ENCODE results near the gene C1orf159. TPM values are rescaled to one million over a fixed set of nuclear protein-coding genes. Genes with fewer than 3 reads are reported as not detected.

C1orf159 gene
- total RNA-seq, 2 donors from 2014 or later: 18.9 to 36.0 TPM

DNA sequence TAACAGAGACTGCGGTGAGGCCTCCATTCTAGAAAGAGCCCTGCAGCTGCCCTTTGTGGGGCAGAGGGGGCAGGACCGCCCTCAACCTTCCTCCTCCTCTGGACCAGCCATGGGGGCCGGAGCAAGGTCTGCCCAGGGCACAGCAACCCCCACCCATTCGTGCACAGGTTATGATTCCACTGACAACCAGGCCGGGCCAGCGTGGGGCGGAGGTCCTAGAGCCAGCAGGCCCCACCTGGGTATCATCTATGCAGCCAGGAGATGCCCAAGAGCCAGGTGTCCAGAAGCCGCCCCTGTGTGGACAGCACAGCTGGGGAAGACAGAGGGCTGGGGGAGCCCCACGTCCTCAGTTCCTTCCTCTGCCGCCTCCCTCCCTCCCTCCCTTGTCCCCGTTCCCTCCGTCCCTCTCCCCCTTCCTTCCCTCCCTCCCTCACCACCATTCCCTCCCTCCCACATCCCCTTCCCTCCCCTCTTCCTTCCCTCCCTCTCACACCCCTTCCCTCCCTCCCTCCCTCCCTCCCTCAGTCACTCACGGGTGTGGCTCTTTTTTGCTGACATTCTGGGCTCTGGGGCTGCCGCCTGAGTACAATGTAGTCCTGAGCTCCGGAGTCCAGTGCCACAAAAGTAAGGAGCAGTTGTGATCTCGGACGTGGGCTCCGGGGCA is 54.1 kb downstream of the C1orf159 start:
- Histone ChIP-seq H3K4me3 (no peak overlapping the region), H3K9ac (ENCODE audit: low read depth in 2 of 2, low read length in 2 of 2) (no peak overlapping the region), H3K36me3 (no peaks in the 10 kb centered on the region), H3K9me3 (no peaks in the 10 kb centered on the region), H3K27me3 (peaks cover 57% of the 10 kb centered on the region), H3K27ac (no peak overlapping the region), H3K4me1 (peaks cover 20% of the 10 kb centered on the region)
- no peak for DNase-seq
- intact Hi-C loops (cut with DNase I): loop anchor here (5.0 kb wide), 1 partner anchor 80 kb away; the partner anchor contains the start of gene PERM1
- TF ChIP-seq, protein P1, sequence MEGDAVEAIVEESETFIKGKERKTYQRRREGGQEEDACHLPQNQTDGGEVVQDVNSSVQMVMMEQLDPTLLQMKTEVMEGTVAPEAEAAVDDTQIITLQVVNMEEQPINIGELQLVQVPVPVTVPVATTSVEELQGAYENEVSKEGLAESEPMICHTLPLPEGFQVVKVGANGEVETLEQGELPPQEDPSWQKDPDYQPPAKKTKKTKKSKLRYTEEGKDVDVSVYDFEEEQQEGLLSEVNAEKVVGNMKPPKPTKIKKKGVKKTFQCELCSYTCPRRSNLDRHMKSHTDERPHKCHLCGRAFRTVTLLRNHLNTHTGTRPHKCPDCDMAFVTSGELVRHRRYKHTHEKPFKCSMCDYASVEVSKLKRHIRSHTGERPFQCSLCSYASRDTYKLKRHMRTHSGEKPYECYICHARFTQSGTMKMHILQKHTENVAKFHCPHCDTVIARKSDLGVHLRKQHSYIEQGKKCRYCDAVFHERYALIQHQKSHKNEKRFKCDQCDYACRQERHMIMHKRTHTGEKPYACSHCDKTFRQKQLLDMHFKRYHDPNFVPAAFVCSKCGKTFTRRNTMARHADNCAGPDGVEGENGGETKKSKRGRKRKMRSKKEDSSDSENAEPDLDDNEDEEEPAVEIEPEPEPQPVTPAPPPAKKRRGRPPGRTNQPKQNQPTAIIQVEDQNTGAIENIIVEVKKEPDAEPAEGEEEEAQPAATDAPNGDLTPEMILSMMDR (IDR thresholded peaks at IDR 0.05): no peak

DNA sequence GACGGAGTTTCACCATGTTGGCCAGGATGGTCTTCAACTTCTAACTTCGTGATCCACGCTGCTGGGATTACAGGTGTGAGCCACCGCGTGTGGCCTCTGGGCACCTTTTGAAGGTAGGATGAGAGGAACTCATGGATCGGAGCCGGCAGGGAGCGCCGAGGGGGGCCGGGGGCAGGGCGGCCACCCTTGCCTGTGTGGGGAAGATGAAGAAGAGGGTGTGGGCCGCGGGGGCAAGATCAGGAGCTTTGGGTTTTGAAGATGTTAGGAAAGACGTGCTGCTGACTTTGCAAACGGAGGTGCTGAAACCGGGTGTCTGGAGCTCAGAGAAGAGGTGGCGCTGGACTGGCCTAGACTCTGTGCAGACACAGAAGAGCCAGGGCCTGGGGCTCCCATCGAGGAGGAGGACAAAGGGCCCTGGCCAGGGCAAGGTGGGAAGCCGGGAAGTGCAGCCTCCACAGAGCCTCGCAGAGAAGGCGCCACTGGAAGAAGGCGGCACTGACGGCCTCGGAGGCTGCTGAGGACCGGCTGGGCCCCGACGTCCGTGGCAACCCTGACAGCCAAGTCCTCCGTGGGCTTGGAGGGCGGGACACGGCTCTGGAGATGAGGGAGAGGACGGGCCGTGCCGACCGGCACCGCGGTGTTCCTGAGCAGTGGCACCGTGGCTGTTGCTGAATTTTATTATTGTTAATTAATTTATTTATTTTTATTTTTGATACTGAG is 55.4 kb downstream of the C1orf159 start:
- no peak overlapping the region for H3K9ac ChIP-seq (ENCODE audit: low read depth in 2 of 2, low read length in 2 of 2)
- DNase-seq: no peak
- no peaks in the 10 kb centered on the region for H3K9me3 ChIP-seq
- no peaks in the 10 kb centered on the region for H3K36me3 ChIP-seq
- intact Hi-C loops (cut with DNase I): loop anchor here (5.0 kb wide), 1 partner anchor 78 kb away; the partner anchor contains the start of gene PERM1
- peaks cover 57% of the 10 kb centered on the region for H3K27me3 ChIP-seq
- H3K4me3 ChIP-seq: no peak overlapping the region
- no peak overlapping the region for H3K27ac ChIP-seq
- H3K4me1 ChIP-seq: peaks cover 20% of the 10 kb centered on the region
- TF ChIP-seq, protein P1 (IDR thresholded peaks at IDR 0.05): no peak

- H3K27ac ChIP-seq: no peak overlapping the region
- DNase-seq: peak; percentile 94
- intact Hi-C loops (cut with DNase I): loop anchor here (5.0 kb wide), 1 partner anchor 77 kb away; the partner anchor contains the start of gene PERM1
- TF ChIP-seq, protein P1 (IDR thresholded peaks at IDR 0.05): no peak
- H3K27me3 ChIP-seq: peaks cover 57% of the 10 kb centered on the region
- H3K9me3 ChIP-seq: no peaks in the 10 kb centered on the region
- peaks cover 20% of the 10 kb centered on the region for H3K4me1 ChIP-seq
- peak overlapping the region; percentile 40 for H3K4me3 ChIP-seq
- peak overlapping the region in 1 of 2 donors; percentile 43 for H3K9ac ChIP-seq (ENCODE audit: low read depth in 2 of 2, low read length in 2 of 2)
- no peaks in the 10 kb centered on the region for H3K36me3 ChIP-seq
These were observed 56.2 kb downstream of the C1orf159 start for GRCh38 chr1:1059494-1060280.

- Histone ChIP-seq H3K4me1 (peaks cover 16% of the 10 kb centered on the region), H3K9me3 (no peaks in the 10 kb centered on the region), H3K27me3 (peaks cover 53% of the 10 kb centered on the region), H3K27ac (no peak overlapping the region), H3K36me3 (no peaks in the 10 kb centered on the region), H3K9ac (ENCODE audit: low read depth in 2 of 2, low read length in 2 of 2) (no peak overlapping the region), H3K4me3 (peak overlapping the region; percentile 40)
- intact Hi-C loops (cut with DNase I): no loop called here
- no peak for DNase-seq
- TF ChIP-seq, protein P1 (IDR thresholded peaks at IDR 0.05): no peak
These were observed 56.9 kb downstream of the C1orf159 start for GRCh38 chr1:1058921-1059493.

Data from colonic mucosa (tissue), 4 donors.